ENCODE data around the gene PCSK2. TPM values are rescaled to one million over a fixed set of nuclear protein-coding genes. Genes with fewer than 3 reads are reported as not detected.

The PCSK2 gene
- total RNA-seq, 1 experiment from 2014 or later: not detected

DNA sequence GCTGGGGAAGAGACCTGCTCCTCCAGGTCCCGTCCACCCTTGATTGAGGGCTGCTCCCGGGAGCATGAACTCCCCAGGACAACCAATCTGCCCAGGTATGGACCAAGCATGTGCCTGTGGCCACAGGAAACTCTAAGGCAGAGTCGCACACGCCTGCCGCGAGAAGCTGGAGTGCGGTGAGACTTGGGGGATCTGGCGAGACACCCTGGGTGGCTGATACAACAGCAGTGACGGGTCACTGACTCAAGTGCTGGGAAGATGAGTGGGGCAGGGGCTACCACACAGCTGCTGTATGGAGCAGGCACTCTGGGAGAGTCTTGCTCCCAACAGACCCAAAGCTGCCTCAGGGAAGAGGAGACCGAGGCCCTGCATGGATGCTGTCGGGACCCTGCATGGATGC is 264.2 kb downstream of the PCSK2 start:
- Histone ChIP-seq H3K27me3 (peaks cover 7% of the 10 kb centered on the region; the same call in 1 of the 2 replicates), H3K4me1 (no peaks in the 10 kb centered on the region), H3K36me3 (no peaks in the 10 kb centered on the region), H3K27ac (no peak overlapping the region), H3K9me3 (replicated peaks) (peaks cover 2% of the 10 kb centered on the region; the same call in 1 of the 2 replicates), H3K4me3 (no peak overlapping the region)
- no peak for DNase-seq

- H3K27me3 ChIP-seq: peaks cover 7% of the 10 kb centered on the region; the same call in 1 of the 2 replicates
- peaks cover 2% of the 10 kb centered on the region; the same call in 1 of the 2 replicates for H3K9me3 ChIP-seq (replicated peaks)
- DNase-seq: no peak
- H3K36me3 ChIP-seq: no peaks in the 10 kb centered on the region
- no peaks in the 10 kb centered on the region for H3K4me1 ChIP-seq
- no peak overlapping the region for H3K27ac ChIP-seq
- H3K4me3 ChIP-seq: no peak overlapping the region
Measured at GRCh38 chr20:17491488-17491887, 264.6 kb downstream of the PCSK2 start.

GRCh38 chr20:17493173-17493572 is 266.3 kb downstream of the PCSK2 start:
- Histone ChIP-seq H3K4me3 (no peak overlapping the region), H3K36me3 (no peaks in the 10 kb centered on the region), H3K4me1 (no peaks in the 10 kb centered on the region), H3K27me3 (peaks cover 9% of the 10 kb centered on the region; the same call in 1 of the 2 replicates), H3K9me3 (replicated peaks) (peaks cover 2% of the 10 kb centered on the region; the same call in 1 of the 2 replicates), H3K27ac (no peak overlapping the region)
- DNase-seq: no peak

DNA sequence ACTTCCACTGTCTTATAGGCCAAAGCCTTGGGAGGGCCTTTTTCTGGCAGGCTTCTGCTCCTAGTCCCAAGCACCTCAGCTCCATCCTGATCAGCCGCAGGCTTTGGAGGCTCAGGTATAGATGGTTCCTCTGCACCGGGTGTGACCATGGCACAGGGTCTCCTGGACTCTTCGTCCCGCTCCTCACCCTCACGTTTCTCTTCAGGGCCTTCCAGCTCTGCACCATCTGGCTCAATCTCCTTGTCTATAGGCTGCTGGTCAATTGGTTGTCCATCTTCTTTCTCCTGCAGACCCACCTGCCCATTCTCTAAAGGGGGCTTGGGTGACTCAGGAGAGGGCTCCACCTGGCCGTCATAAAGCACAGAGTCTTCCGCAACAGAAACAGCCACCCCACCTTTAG is 267.4 kb downstream of the PCSK2 start:
- H3K4me1 ChIP-seq: peaks cover 3% of the 10 kb centered on the region; the same call in 1 of the 2 replicates
- no peak for DNase-seq

GRCh38 chr20:17495826-17496225 is 269.0 kb downstream of the PCSK2 start:
- peaks cover 2% of the 10 kb centered on the region; the same call in 1 of the 2 replicates for H3K9me3 ChIP-seq (replicated peaks)
- H3K36me3 ChIP-seq: no peaks in the 10 kb centered on the region
- no peak overlapping the region for H3K27ac ChIP-seq
- peaks cover 9% of the 10 kb centered on the region; the same call in 1 of the 2 replicates for H3K27me3 ChIP-seq
- peaks cover 3% of the 10 kb centered on the region; the same call in 1 of the 2 replicates for H3K4me1 ChIP-seq
- DNase-seq: no peak
- H3K4me3 ChIP-seq: no peak overlapping the region

More for the DNA sequence above, 267.4 kb downstream of the PCSK2 start:
- peaks cover 13% of the 10 kb centered on the region; the same call in 1 of the 2 replicates for H3K27me3 ChIP-seq
- H3K36me3 ChIP-seq: no peaks in the 10 kb centered on the region
- no peak overlapping the region for H3K27ac ChIP-seq
- peaks cover 2% of the 10 kb centered on the region; the same call in 1 of the 2 replicates for H3K9me3 ChIP-seq (replicated peaks)
- no peak overlapping the region for H3K4me3 ChIP-seq

DNA sequence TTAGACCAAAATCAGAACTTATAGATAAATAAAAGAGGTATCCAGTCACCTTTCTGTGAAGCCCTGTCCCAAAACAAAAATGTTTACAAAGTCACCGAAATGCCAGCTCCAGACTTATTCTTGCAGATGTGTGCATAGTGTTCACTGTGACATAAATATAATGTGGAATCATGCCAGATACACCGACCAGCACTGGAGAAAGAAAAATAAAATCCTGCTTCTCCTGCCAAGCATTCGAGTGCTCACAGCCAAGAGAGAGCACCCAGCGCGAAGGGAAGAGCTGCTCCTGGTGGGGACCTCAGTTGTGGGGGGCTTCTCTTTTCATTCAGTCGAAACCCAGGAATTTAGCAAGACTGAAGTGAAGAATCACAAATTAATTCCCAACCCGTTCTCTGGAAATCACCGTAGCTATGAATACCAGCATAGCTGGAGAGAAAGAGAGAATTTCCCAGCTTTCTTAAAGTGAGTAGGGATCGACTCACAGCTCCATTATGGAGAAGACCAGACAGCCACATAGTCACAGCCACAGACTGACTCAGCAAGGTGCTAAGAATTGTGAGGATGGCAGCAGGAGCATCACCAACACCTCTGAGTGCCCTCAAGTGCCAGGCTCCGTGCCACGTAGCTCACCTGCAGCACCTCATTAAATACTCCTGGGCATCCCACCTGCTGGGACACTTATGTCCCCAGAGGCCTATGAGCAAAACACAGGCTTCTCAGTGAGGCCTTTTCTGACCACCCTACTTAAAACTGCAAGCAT is 271.2 kb downstream of the PCSK2 start:
- DNase-seq: no peak
- Histone ChIP-seq H3K36me3 (no peaks in the 10 kb centered on the region), H3K27ac (no peak overlapping the region), H3K4me1 (peaks cover 3% of the 10 kb centered on the region; the same call in 1 of the 2 replicates), H3K9me3 (replicated peaks) (peaks cover 2% of the 10 kb centered on the region; the same call in 1 of the 2 replicates), H3K4me3 (no peak overlapping the region), H3K27me3 (peaks cover 9% of the 10 kb centered on the region; the same call in 1 of the 2 replicates)

DNA sequence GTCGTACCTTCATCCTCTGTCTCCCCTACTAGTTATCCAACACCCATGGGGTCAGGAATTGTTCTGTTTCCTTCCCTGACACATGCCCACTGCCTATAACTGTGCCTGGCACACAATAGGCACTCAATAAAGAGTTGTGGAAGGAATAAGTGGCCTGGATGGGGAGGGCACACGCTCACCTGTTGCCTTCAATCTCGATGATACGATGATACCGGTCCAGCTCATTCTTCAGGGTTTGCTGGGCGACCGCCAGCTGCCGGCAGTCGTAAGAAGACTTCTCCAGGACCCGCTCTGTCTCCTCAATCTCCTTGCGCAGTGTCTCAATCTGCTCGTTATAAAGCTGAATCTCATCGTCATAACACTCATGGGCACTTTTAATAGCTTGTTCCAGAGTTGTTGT is 271.8 kb downstream of the PCSK2 start:
- peak; percentile 40 to 60 for DNase-seq

DNA sequence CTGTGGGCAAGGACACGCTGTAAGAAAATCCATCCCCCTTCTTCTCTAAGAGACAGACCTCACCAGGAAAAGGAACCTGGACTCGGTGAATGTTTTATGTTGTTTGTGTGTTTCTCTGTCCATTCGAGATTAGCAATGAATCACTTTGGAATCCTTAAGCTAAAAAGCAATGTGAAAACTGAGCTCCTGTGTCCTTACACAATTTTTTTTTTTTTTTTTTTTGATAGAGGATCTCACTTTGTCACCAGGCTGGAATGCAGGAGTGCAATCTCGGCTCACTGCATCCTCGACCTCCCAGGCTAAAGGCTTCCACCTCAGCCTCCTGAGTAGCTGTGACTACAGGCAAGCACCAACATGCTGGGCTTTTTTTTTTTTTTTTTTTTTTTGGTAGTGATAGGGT is 272.2 kb downstream of the PCSK2 start:
- H3K27me3 ChIP-seq: peaks cover 8% of the 10 kb centered on the region; the same call in 1 of the 2 replicates
- H3K36me3 ChIP-seq: no peaks in the 10 kb centered on the region
- H3K27ac ChIP-seq: no peak overlapping the region
- no peaks in the 10 kb centered on the region; the same call in 1 of the 2 replicates for H3K9me3 ChIP-seq (replicated peaks)
- no peak for DNase-seq
- no peak overlapping the region for H3K4me3 ChIP-seq
- peaks cover 3% of the 10 kb centered on the region; the same call in 1 of the 2 replicates for H3K4me1 ChIP-seq

More for the DNA sequence above, 271.8 kb downstream of the PCSK2 start:
- Histone ChIP-seq H3K9me3 (replicated peaks) (peaks cover 2% of the 10 kb centered on the region; the same call in 1 of the 2 replicates), H3K27me3 (peaks cover 9% of the 10 kb centered on the region; the same call in 1 of the 2 replicates), H3K4me3 (no peak overlapping the region), H3K27ac (no peak overlapping the region), H3K36me3 (no peaks in the 10 kb centered on the region), H3K4me1 (peaks cover 3% of the 10 kb centered on the region; the same call in 1 of the 2 replicates)

- H3K4me1 ChIP-seq: peaks cover 3% of the 10 kb centered on the region; the same call in 1 of the 2 replicates
- DNase-seq: no peak
- H3K4me3 ChIP-seq: no peak overlapping the region
Measured at GRCh38 chr20:17500271-17500670, 273.4 kb downstream of the PCSK2 start.

DNA sequence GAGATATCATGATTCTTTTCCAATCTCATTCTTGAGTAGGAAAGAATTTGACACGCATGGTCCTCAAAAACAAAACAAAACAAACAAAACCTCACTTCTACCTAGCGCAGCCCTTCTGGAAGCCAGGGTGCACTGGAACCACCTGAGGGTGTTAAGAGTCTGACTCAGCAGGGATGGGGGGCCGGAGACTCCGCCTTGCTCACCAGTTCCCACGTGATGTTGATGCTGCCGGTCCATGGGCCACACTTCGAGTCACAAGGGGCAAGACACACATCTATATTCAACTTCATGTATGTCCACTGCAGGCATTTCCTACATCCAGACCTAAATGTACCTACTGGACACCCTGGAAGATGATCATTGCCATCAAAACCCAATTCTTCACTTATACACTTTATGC is 274.0 kb downstream of the PCSK2 start:
- Histone ChIP-seq H3K36me3 (no peaks in the 10 kb centered on the region), H3K4me3 (no peak overlapping the region), H3K4me1 (peaks cover 3% of the 10 kb centered on the region; the same call in 1 of the 2 replicates), H3K27me3 (peaks cover 7% of the 10 kb centered on the region; the same call in 1 of the 2 replicates), H3K27ac (no peak overlapping the region), H3K9me3 (replicated peaks) (no peaks in the 10 kb centered on the region)
- no peak for DNase-seq

More at GRCh38 chr20:17500271-17500670, 273.4 kb downstream of the PCSK2 start:
- Histone ChIP-seq H3K36me3 (no peaks in the 10 kb centered on the region), H3K27ac (no peak overlapping the region), H3K9me3 (replicated peaks) (no peaks in the 10 kb centered on the region), H3K27me3 (peaks cover 7% of the 10 kb centered on the region; the same call in 1 of the 2 replicates)

DNA sequence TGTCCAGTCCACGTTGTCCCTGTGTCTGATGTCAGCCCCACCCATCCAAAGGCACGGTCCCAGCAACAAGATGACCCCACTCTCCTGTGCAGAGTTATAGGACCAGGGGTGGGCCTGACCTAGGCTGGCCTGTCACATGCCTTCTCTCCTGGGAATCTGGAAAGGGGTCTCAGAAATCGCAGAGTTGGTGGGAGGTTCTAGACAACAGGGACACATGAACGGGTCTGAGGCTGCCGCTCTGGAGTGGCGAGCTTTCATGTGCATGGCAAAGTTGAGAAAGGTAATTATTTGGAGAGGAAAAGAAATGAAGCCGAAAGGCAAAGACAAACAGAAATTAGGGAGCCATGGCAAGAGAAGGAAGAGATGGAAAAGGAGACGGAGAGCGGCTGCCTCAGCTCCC is 274.9 kb downstream of the PCSK2 start:
- DNase-seq: no peak
- Histone ChIP-seq H3K9me3 (replicated peaks) (no peaks in the 10 kb centered on the region), H3K27me3 (peaks cover 8% of the 10 kb centered on the region; the same call in 1 of the 2 replicates), H3K27ac (no peak overlapping the region), H3K36me3 (no peaks in the 10 kb centered on the region), H3K4me3 (no peak overlapping the region), H3K4me1 (peaks cover 3% of the 10 kb centered on the region; the same call in 1 of the 2 replicates)

GRCh38 chr20:17502105-17502504 is 275.3 kb downstream of the PCSK2 start:
- peaks cover 13% of the 10 kb centered on the region; the same call in 1 of the 2 replicates for H3K27me3 ChIP-seq
- no peaks in the 10 kb centered on the region for H3K9me3 ChIP-seq (replicated peaks)
- peaks cover 3% of the 10 kb centered on the region; the same call in 1 of the 2 replicates for H3K4me1 ChIP-seq
- H3K4me3 ChIP-seq: no peak overlapping the region
- H3K36me3 ChIP-seq: no peaks in the 10 kb centered on the region
- DNase-seq: no peak
- no peak overlapping the region for H3K27ac ChIP-seq

GRCh38 chr20:17503301-17504065 is 276.6 kb downstream of the PCSK2 start:
- DNase-seq: no peak
- Histone ChIP-seq H3K4me3 (no peak overlapping the region), H3K36me3 (no peaks in the 10 kb centered on the region), H3K27me3 (peaks cover 12% of the 10 kb centered on the region; the same call in 1 of the 2 replicates), H3K4me1 (peaks cover 3% of the 10 kb centered on the region; the same call in 1 of the 2 replicates), H3K9me3 (replicated peaks) (no peaks in the 10 kb centered on the region), H3K27ac (no peak overlapping the region)

DNA sequence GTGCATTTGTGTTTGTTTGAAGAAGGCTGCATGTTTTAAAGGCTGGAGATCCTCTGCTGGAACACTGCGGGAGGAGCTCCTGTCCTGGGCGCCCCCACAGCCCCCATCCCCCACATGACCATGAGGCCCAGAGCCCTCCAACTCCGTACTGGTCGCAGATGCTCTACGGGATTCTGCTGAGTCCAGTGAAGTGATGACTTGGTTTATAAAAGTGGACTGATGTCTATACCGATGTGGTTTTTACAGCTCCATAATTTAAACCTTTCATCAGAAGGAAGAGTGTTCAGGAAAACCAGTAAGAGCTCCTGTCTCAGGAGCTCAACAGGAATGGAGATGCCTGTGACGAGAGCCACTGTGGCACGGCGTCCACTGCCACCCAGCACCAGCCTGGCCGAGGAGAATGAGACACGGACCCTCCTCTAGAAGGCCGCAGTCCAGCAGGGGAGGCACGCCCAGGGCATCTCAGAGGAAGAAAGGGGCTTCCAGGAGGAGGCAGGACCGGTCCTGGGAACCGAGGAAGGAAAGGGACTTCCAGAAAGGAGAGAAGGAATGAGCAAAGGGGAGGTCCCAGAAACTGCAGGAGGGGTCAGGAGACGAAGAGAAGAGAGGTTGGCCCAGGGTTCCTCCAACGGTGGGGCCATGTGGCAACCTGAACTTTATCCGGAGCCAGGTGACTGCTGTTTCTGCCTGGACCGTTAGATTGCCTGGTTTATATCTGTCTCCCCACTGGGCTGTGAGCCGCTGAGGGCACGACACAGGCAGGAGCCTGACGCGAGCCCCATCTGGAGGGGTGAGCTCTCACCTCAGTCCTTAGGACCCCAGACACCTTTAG is 277.4 kb downstream of the PCSK2 start:
- Histone ChIP-seq H3K27ac (no peak overlapping the region), H3K9me3 (replicated peaks) (no peaks in the 10 kb centered on the region), H3K36me3 (no peaks in the 10 kb centered on the region), H3K4me1 (no peaks in the 10 kb centered on the region), H3K4me3 (no peak overlapping the region), H3K27me3 (peaks cover 11% of the 10 kb centered on the region; the same call in 1 of the 2 replicates)
- DNase-seq: no peak
